T-helper 22 cell (primary cell): ENCODE measurements around the gene C15orf62.

Experiments
- DNase-seq: peaks from one replicate; pipeline ENCODE4 v3.0.0-alpha.2; 2020; ENCODE audit warnings: low read depth

C15orf62 gene, protein sequence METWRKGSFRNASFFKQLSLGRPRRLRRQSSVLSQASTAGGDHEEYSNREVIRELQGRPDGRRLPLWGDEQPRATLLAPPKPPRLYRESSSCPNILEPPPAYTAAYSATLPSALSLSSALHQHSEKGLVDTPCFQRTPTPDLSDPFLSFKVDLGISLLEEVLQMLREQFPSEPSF

GRCh38 chr15:40769274-40770146 is at the start of gene C15orf62:
C15orf62 (plus strand) TSS chr15:40769980; CDS start chr15:40770496, 516 bp downstream.
- peak; percentile 21 for DNase-seq

DNA sequence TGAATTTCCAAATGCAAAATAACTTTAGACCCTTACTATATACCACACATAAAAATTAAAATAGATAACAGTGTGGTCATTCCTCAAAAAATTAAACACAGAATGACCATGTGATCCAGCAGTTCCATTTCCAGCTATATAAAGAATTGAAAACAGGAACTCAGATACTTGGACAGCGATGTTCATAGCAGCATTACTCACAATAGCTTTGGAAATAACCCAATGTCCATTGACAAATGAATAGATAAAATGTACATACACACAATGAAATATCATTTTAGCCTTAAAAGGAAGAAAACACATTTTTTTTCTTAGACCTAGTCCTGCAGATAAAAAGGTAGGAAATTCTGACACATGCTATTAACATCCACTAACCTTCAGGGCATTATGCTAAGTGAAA is 48.1 kb upstream of the C15orf62 start:
- DNase-seq: no peak

GRCh38 chr15:40722354-40722753 is 47.4 kb upstream of the C15orf62 start:
- no peak for DNase-seq

- no peak for DNase-seq
Measured at GRCh38 chr15:40722934-40723333, 46.8 kb upstream of the C15orf62 start.

- no peak for DNase-seq
Measured at GRCh38 chr15:40723919-40724318, 45.9 kb upstream of the C15orf62 start.

GRCh38 chr15:40731034-40731433 is 38.7 kb upstream of the C15orf62 start:
- DNase-seq: no peak

GRCh38 chr15:40736575-40736974 is 33.2 kb upstream of the C15orf62 start:
- no peak for DNase-seq

- DNase-seq: no peak
Measured at GRCh38 chr15:40737048-40737447, 32.7 kb upstream of the C15orf62 start.

DNA sequence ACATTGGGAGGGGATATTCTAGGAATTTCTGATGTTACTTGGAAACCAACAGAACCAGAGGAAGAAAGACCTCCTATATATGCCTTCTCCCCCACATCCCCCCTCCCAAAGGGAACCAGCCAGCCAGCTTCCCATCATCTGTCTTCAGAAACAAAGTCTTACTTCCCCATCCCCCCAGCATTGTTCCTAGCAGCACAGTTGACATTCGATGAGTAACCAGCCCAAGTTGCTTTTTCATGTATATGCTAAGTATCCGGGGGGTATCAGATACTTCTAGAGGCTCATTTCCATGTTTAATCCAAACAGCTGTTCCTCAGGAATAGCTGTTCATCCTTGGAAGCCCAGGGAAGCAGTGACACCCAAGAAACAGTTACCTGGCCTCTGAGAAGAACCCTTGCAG is 30.7 kb upstream of the C15orf62 start:
- DNase-seq: no peak

GRCh38 chr15:40739854-40740253 is 29.9 kb upstream of the C15orf62 start:
- no peak for DNase-seq

- no peak for DNase-seq
Measured at GRCh38 chr15:40743485-40743901, 26.3 kb upstream of the C15orf62 start.

- DNase-seq: peak; percentile 63
Measured at GRCh38 chr15:40743921-40744814, 25.6 kb upstream of the C15orf62 start.

DNA sequence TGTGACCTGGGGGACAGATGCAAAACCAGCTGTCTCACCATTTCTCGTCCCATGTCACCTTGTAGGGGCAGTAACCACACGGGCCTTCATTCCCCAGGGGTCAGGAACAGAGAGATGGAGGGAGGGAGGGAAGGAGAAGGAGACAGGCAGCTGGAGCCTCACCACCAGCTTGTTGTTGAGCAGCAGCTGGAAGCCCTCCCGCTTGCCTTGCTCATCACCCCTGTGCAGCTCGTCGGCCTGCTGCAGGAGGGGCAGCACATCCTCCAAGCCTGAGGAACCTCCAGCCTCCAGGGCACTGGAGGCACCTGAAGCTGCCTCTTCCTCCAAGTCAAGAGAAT is 25.0 kb upstream of the C15orf62 start:
- DNase-seq: no peak

DNA sequence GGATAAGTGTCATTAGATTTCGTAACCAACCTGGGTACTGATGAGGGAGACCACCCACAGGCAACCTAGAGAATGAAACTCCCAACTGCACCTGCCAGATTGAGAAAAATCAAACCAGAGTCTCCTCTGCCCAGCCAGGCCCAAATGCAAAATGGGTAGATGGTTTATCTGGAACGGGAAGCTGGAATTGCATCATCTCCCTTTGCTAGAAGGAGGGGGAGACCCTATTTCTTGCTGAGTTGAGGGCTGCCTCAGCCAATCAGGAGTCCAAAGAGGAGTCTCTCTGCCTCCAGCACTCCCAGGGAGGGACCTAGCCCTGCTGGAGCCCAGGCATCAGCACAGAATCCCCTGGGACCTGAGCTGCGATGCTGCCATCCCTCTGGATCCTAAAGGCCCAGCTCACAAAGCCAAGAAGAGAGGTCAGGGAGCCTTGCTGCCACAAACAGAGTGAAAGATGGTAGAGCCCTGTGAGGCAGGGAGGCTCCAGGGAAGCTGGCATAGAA is 22.8 kb upstream of the C15orf62 start:
- no peak for DNase-seq

DNA sequence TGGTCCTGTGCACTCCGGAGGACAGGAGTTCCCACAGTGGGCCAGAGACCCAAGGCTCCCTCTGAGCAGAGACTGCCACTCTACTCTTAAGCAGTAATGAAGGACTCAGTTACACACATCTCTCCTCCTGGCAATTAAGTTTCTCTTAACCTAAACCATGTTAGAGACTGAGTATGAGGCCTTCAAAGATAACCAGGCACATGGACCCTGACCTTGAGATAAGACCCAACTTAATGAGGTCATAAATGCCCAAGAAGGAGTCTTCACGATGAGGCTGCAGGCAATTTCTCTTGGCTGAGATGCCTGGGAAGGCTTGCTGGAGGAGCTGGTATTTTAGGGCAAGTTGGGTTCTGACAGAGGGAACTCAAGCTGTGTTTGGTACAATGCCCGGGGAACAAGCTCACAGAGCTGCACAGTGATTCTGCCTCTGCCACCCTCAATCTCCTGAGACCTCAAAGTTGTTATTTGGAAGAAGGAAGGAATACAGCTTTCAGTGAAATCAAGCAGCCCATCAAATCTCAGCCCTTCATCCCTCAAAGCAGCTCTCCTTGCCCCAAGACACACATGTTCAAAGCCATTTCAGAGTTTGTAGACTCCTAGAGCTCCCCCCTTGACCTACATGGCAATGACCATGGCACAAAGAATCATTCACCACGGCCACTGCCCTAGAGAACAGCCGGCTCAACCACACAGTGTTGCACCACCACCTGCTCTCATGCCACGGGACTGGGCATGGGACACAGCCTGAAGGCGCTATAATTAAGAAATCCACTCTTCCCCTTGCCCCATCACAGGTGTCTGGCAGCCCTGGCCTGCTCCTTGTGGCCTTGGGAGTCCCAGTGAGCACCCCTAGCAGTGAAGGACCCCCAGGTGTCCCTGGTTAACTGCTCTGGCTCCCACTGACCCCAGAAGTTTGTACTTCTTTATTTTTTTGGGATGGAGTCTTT is 21.8 kb upstream of the C15orf62 start:
- DNase-seq: no peak

DNA sequence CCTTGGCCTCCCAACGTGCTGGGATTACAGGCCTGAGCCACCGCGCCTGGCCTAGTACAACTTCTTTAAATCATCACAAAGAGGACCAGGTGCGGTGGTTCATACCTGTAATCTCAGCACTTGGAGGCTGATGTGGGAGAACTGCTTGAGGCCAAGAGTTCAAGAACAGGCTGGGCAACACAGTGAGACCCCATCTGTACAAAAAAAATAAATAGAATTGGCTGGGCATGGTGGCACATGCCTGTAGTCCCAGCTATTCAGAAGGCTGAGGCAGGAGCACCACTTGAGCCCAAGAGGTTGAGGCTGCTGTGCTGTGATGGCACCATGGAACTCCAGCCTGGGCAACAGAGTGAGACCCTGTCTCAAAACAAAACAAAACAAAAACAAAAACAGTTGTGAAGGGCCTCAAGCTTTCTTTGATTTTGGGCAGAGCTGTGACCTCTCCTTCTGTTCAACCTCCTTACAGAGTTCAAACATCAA is 20.6 kb upstream of the C15orf62 start:
- DNase-seq: no peak

GRCh38 chr15:40750885-40751284 is 18.9 kb upstream of the C15orf62 start:
- DNase-seq: no peak

- no peak for DNase-seq
Measured at GRCh38 chr15:40751745-40752144, 18.0 kb upstream of the C15orf62 start.

DNA sequence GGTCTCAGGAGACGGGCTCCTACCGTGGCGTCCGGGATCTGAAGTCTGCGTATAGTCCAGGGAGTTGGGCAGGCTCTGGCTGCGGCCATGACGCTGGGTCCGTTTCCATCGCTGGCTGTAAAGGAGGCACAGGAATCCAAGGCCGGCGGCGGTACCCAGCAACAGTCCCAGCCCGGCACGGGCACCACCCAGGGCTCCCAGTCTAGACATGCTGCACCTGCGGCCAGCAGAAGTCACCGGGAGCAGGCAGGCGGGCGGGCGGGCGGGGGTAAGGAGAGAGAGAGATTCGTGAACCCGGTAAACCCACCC is 15.3 kb upstream of the C15orf62 start:
- DNase-seq: no peak

- peak; percentile 83 for DNase-seq
Measured at GRCh38 chr15:40754883-40755811, 14.6 kb upstream of the C15orf62 start, which contains the start of gene RMDN3. RMDN3 (minus strand) TSS chr15:40755254; CDS start chr15:40754783, 471 bp downstream.
